ENCODE measurements around the gene ZIK1. TPM values are rescaled to one million over a fixed set of nuclear protein-coding genes. Genes with fewer than 3 reads are reported as not detected.
A peak's percentile ranks its signal among the peaks of the same experiment; 100 is the strongest.

Gene ZIK1
- total RNA-seq, 3 donors from 2014 or later: 2.2 to 8.9 (median 6.9) TPM

DNA sequence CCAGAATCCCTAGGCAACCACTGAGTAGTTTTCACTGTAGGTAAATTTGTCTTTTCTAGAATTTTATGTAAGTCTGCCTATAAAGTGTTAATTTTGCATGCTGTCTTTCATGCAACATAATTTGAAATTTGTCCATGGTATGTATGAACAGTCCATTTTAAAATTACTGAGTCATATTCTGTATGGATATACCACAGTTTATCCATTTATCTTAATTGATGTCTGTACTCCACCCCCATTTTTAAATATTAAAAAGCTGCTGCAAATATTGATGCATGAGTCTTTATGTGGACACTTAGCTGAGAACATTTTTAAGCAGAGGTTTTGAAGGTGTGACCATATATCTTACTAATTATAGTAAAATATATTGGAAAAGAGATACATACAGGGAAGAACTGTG lies 39.1 kb downstream of the ZIK1 start:
- Histone ChIP-seq H3K9me3 (peaks cover 95 to 99% of the 10 kb centered on the region in 2 donors), H3K36me3 (peaks cover 23% of the 10 kb centered on the region), H3K27ac (no peak overlapping the region), H3K27me3 (no peaks in the 10 kb centered on the region), H3K4me3 (no peak overlapping the region), H3K4me1 (no peaks in the 10 kb centered on the region)
- TF ChIP-seq POLR2A (IDR thresholded peaks at IDR 0.05) (no peak), CTCF (IDR thresholded peaks at IDR 0.05) (no peak), POLR2AphosphoS5 (IDR thresholded peaks at IDR 0.05) (no peak)
- DNase-seq (ENCODE audit: low spot score in 2 of 2): no peak
- intact Hi-C loops (cut with DNase I; ENCODE audit: low total_unique reads): no loop called here

GRCh38 chr19:57632987-57633831 lies 49.3 kb downstream of the ZIK1 start, which contains the start of gene ZNF211:
TSS of gene ZNF211 (plus strand) at chr19:57633168. CDS start at chr19:57633347, 179 bp downstream.
- peaks cover 9% of the 10 kb centered on the region for H3K36me3 ChIP-seq
- intact Hi-C loops (cut with DNase I; ENCODE audit: low total_unique reads): no loop called here
- H3K4me1 ChIP-seq: no peaks in the 10 kb centered on the region
- peak within 1 kb of the TSS; percentile 85 to 88 for H3K27ac ChIP-seq
- H3K4me3 ChIP-seq: peak within 1 kb of the TSS; percentile 71 to 90 (median 87)
- TF ChIP-seq POLR2AphosphoS5 (IDR thresholded peaks at IDR 0.05) (peak; percentile 43 to 70 (median 55)), POLR2A (IDR thresholded peaks at IDR 0.05) (peak; percentile 38), CTCF (IDR thresholded peaks at IDR 0.05) (no peak)
- peak; percentile 85 to 89 for DNase-seq (ENCODE audit: low spot score in 2 of 2)
- H3K27me3 ChIP-seq: no peaks in the 10 kb centered on the region
- peaks cover 24 to 41% of the 10 kb centered on the region in 2 donors for H3K9me3 ChIP-seq

- H3K27me3 ChIP-seq: no peaks in the 10 kb centered on the region
- TF ChIP-seq CTCF (IDR thresholded peaks at IDR 0.05) (no peak), POLR2AphosphoS5 (IDR thresholded peaks at IDR 0.05) (no peak), POLR2A (IDR thresholded peaks at IDR 0.05) (no peak)
- no peak for DNase-seq (ENCODE audit: low spot score in 2 of 2)
- peaks cover 15% of the 10 kb centered on the region for H3K36me3 ChIP-seq
- peaks cover 25 to 41% of the 10 kb centered on the region in 2 donors for H3K9me3 ChIP-seq
- no peaks in the 10 kb centered on the region for H3K4me1 ChIP-seq
- H3K4me3 ChIP-seq: peak overlapping the region; percentile 71 to 90 (median 87)
- intact Hi-C loops (cut with DNase I; ENCODE audit: low total_unique reads): no loop called here
- peak overlapping the region in 1 of 2 donors; percentile 85 for H3K27ac ChIP-seq
Measured at GRCh38 chr19:57633832-57634131, 49.8 kb downstream of the ZIK1 start.

GRCh38 chr19:57637379-57637778 lies 53.4 kb downstream of the ZIK1 start:
- H3K4me1 ChIP-seq: no peaks in the 10 kb centered on the region
- DNase-seq (ENCODE audit: low spot score in 2 of 2): no peak
- H3K27me3 ChIP-seq: no peaks in the 10 kb centered on the region
- no peak for TF ChIP-seq CTCF (IDR thresholded peaks at IDR 0.05)
- TF ChIP-seq POLR2A (IDR thresholded peaks at IDR 0.05): no peak
- no peak for TF ChIP-seq POLR2AphosphoS5 (IDR thresholded peaks at IDR 0.05)
- intact Hi-C loops (cut with DNase I; ENCODE audit: low total_unique reads): no loop called here
- peaks cover 49% of the 10 kb centered on the region for H3K36me3 ChIP-seq
- H3K27ac ChIP-seq: no peak overlapping the region
- H3K9me3 ChIP-seq: peaks cover 57 to 71% of the 10 kb centered on the region in 2 donors
- no peak overlapping the region for H3K4me3 ChIP-seq

DNA sequence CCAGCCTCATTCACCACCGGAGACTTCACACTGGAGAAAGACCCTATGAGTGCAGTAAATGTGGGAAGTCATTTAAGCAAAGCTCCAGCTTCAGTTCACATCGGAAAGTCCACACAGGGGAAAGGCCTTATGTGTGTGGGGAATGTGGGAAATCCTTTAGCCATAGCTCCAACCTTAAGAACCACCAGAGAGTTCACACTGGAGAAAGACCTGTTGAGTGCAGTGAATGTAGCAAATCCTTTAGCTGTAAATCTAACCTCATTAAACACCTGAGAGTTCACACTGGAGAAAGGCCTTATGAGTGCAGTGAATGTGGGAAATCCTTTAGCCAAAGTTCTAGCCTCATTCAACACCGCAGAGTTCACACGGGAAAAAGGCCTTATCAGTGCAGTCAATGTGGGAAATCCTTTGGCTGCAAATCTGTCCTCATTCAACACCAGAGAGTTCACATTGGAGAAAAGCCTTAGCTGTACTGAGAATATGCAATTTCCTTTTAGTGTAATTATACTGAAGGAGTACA lies 57.8 kb downstream of the ZIK1 start:
- Histone ChIP-seq H3K9me3 (peaks cover 75 to 82% of the 10 kb centered on the region in 2 donors), H3K36me3 (peaks cover 44% of the 10 kb centered on the region), H3K4me1 (no peaks in the 10 kb centered on the region), H3K27me3 (no peaks in the 10 kb centered on the region), H3K4me3 (no peak overlapping the region), H3K27ac (peak overlapping the region in 1 of 2 donors; percentile 14)
- DNase-seq (ENCODE audit: low spot score in 2 of 2): no peak
- intact Hi-C loops (cut with DNase I; ENCODE audit: low total_unique reads): no loop called here
- TF ChIP-seq POLR2AphosphoS5 (IDR thresholded peaks at IDR 0.05): no peak
- TF ChIP-seq CTCF (IDR thresholded peaks at IDR 0.05): no peak
- TF ChIP-seq POLR2A (IDR thresholded peaks at IDR 0.05): no peak

Measured in breast epithelium (tissue), 4 donors.